ENCODE measurements around the gene KANSL1L. TPM values are rescaled to one million over a fixed set of nuclear protein-coding genes. Genes with fewer than 3 reads are reported as not detected.

Gene KANSL1L
- total RNA-seq, 1 donor from 2014 or later, result 14.2 TPM

DNA sequence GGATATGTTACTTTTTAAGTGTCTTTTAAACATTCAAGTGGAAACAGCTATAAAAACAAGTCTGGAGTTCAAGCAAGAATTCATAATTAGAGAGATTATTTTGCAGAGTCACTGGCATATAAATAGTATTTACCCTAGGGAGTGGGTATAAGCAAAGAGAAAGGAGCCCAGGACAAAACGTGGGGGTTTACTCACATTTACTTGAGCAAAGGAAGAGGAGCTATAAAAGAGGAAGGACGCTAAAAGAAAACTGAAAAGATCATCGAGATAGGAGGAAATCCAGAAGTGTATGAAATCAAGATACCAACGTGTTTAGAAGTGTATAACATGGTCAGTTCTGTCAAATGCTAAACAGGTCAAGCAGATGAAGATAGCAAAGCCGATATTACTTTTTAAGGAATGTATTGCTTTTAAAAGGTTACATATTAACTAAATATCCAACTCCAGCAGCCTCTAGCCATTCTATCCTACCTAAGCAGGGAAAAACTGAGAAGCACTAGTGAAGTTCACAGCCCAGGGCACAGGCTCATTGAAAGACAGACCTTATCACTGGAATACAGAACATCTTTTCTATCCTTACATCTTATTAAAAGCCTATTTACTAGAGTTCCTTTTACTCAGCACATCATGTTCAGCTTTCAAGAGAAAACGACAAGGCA is 8.6 kb downstream of the KANSL1L start:
- Mint-ChIP-seq H3K9me3 (no peaks in the 10 kb centered on the region), H3K27me3 (no peaks in the 10 kb centered on the region), H3K4me3 (no peak overlapping the region), H3K36me3 (ENCODE audit: low read depth) (no peaks in the 10 kb centered on the region), H3K4me1 (peaks cover 13% of the 10 kb centered on the region), H3K27ac (no peak overlapping the region)
- TF ChIP-seq, protein P1, sequence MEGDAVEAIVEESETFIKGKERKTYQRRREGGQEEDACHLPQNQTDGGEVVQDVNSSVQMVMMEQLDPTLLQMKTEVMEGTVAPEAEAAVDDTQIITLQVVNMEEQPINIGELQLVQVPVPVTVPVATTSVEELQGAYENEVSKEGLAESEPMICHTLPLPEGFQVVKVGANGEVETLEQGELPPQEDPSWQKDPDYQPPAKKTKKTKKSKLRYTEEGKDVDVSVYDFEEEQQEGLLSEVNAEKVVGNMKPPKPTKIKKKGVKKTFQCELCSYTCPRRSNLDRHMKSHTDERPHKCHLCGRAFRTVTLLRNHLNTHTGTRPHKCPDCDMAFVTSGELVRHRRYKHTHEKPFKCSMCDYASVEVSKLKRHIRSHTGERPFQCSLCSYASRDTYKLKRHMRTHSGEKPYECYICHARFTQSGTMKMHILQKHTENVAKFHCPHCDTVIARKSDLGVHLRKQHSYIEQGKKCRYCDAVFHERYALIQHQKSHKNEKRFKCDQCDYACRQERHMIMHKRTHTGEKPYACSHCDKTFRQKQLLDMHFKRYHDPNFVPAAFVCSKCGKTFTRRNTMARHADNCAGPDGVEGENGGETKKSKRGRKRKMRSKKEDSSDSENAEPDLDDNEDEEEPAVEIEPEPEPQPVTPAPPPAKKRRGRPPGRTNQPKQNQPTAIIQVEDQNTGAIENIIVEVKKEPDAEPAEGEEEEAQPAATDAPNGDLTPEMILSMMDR (IDR thresholded peaks at IDR 0.05), result no peak
- intact Hi-C loops (cut with micrococcal nuclease), result no loop called here
- no peak for ATAC-seq (ENCODE audit: low read depth)
- DNase-seq, result no peak
- ChIA-PET POLR2A (no interaction called here), CTCF (no interaction called here)

DNA sequence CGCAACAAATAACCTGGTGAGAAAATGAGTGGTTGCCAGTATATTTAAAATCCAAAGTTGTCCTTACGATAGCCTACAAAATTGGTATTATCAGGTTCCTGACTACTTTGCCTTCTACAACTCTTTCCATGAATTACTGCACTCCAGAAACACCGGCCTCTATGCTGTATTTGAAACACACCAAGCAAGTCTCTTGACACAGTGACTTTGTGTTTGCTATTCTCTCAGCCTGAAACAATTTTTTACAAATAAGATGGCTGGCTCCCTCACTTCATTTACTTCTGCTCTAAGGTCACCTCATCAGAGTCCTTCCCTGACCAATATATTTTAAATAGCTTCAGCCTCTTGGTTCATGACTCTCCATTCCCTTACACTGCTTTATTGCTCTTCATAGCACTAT is 12.2 kb downstream of the KANSL1L start:
- ChIA-PET POLR2A (no interaction called here), CTCF (no interaction called here)
- no peak for ATAC-seq (ENCODE audit: low read depth)
- intact Hi-C loops (cut with micrococcal nuclease), result no loop called here
- Mint-ChIP-seq H3K9me3 (no peaks in the 10 kb centered on the region), H3K4me3 (no peak overlapping the region), H3K27me3 (no peaks in the 10 kb centered on the region), H3K36me3 (ENCODE audit: low read depth) (peaks cover 9% of the 10 kb centered on the region), H3K4me1 (peaks cover 13% of the 10 kb centered on the region), H3K27ac (no peak overlapping the region)
- DNase-seq, result no peak
- TF ChIP-seq, protein P1 (IDR thresholded peaks at IDR 0.05), result no peak

DNA sequence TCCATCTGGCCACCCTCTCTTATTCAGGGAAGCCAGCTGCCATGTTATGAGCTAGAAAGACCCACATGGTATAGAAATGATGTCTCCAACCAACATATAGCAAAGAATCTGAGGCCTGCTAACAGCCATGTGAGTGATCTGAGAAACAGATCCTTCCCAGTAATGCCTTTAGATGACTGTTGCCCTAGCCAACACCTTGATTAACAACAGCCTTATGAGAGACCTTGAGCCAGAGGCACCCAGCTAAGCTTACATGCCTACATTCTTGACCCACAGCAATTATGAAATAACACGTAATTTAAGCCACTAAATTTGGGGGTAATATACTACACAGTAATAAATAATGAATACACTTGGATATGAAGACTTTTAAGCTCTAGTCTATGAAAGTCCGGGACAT is 13.0 kb downstream of the KANSL1L start:
- no peak overlapping the region for H3K27ac Mint-ChIP-seq
- ChIA-PET CTCF (no interaction called here), POLR2A (no interaction called here)
- DNase-seq (no peak), ATAC-seq (ENCODE audit: low read depth) (no peak)
- no peak overlapping the region for H3K4me3 Mint-ChIP-seq
- peaks cover 16% of the 10 kb centered on the region for H3K36me3 Mint-ChIP-seq (ENCODE audit: low read depth)
- TF ChIP-seq, protein P1 (IDR thresholded peaks at IDR 0.05), result no peak
- intact Hi-C loops (cut with micrococcal nuclease), result no loop called here
- H3K27me3 Mint-ChIP-seq, result no peaks in the 10 kb centered on the region
- H3K9me3 Mint-ChIP-seq, result no peaks in the 10 kb centered on the region
- H3K4me1 Mint-ChIP-seq, result peaks cover 12% of the 10 kb centered on the region

DNA sequence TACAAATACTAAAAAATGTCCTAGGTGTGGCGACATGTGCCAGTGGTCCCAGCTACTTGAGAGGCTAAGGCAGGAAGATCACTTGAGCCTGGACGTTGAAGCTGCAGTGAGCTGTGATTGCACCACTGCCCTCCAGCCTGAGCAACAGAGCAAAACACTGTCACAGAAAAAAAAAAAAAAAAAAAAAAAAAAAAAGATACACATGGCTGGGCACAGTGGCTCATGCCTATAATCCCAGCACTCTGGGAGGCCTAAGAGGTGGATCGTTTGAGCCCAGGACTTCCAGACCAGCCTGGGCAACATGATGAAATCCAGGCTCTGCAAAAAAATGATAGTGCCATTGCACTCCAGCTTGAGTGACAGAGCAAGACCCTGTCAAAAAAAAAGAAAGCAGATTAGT is 13.7 kb downstream of the KANSL1L start:
- CTCF ChIA-PET, result no interaction called here
- Mint-ChIP-seq H3K27me3 (no peaks in the 10 kb centered on the region), H3K4me3 (no peak overlapping the region), H3K9me3 (no peaks in the 10 kb centered on the region), H3K27ac (no peak overlapping the region), H3K36me3 (ENCODE audit: low read depth) (peaks cover 17% of the 10 kb centered on the region), H3K4me1 (peaks cover 5% of the 10 kb centered on the region)
- DNase-seq (no peak), ATAC-seq (ENCODE audit: low read depth) (no peak)
- intact Hi-C loops (cut with micrococcal nuclease), result no loop called here
- POLR2A ChIA-PET, result interaction anchor here (0.5 kb wide), 1 partner anchor 99 kb away, joined by 5 read pairs; no protein-coding TSS in a partner anchor
- TF ChIP-seq, protein P1 (IDR thresholded peaks at IDR 0.05), result no peak

DNA sequence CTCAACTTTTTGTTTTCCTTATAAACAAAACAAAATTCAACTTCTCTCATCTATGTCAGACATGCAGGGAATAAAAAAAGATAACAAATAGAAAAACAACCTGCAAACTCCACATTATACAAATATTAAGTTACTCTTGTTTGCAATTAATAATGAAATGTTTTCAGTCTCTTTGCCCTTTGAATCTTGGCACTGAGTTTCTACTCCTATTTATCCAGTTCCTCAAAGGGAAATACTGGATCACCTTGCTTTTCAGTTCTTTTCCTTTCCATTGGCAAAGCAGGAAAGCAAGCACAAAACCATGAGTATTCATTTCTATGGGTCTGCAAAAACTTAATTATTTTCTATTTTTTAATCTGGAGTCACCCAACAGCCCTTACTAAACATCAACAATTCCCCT is 23.6 kb downstream of the KANSL1L start:
- POLR2A ChIA-PET, result no interaction called here
- Mint-ChIP-seq H3K4me3 (no peak overlapping the region), H3K27me3 (no peaks in the 10 kb centered on the region), H3K4me1 (no peaks in the 10 kb centered on the region), H3K36me3 (ENCODE audit: low read depth) (peaks cover 42% of the 10 kb centered on the region), H3K9me3 (peaks cover 4% of the 10 kb centered on the region), H3K27ac (no peak overlapping the region)
- ATAC-seq (ENCODE audit: low read depth), result no peak
- DNase-seq, result no peak
- TF ChIP-seq, protein P1 (IDR thresholded peaks at IDR 0.05), result no peak
- intact Hi-C loops (cut with micrococcal nuclease), result no loop called here
- CTCF ChIA-PET, result no interaction called here

Data from activated B cell treated with CpG ODN at 0.5 μM for 24 hours (primary cell).